CD8-positive, alpha-beta memory T cell (primary cell): ENCODE data around the gene KCNH3. TPM values are rescaled to one million over a fixed set of nuclear protein-coding genes. Genes with fewer than 3 reads are reported as not detected.

Source experiments
- CTCF ChIA-PET: fragments of 350-600 bp; sonication (Branson Sonifier 250); formaldehyde crosslinking; loops from one replicate; lab custom pipeline; 2021; ENCODE audit warnings: antibody characterized with exemption; lab: Charles Lee
- POLR2A ChIA-PET: fragments of 350-600 bp; sonication (Branson Sonifier 250); formaldehyde crosslinking; loops from one replicate; lab custom pipeline; 2021; ENCODE audit warnings: antibody characterized with exemption; lab: Charles Lee
- DNase-seq, 5 donors: peaks; one replicate each; pipeline versions ENCODE4 v3.0.0 to v3.0.0-alpha.2; 2020 to 2022; ENCODE audit warnings: mixed read lengths in 1 of 5
- H3K27ac ChIP-seq: one replicate; pipeline ENCODE4 v1.7.0; 2013; ENCODE audit warnings: low read depth, mild to moderate bottlenecking, low read length, moderate library complexity
- H3K27me3 ChIP-seq: 2 replicates; pipeline ENCODE4 v1.7.0; 2013; ENCODE audit warnings: low read length, mild to moderate bottlenecking; ENCODE audit not compliant: insufficient read depth, poor library complexity, severe bottlenecking
- H3K36me3 ChIP-seq: 2 replicates; pipeline ENCODE4 v1.7.0; 2013; ENCODE audit warnings: mild to moderate bottlenecking, low read length, moderate library complexity; ENCODE audit not compliant: insufficient read depth
- H3K4me1 ChIP-seq: 2 replicates; pipeline ENCODE4 v1.7.0; 2013; ENCODE audit warnings: mild to moderate bottlenecking, low read length, moderate library complexity; ENCODE audit not compliant: insufficient read depth
- H3K4me3 ChIP-seq: 2 replicates; pipeline ENCODE4 v1.7.0; 2013; ENCODE audit warnings: mild to moderate bottlenecking, low read length
- H3K9me3 ChIP-seq: 2 replicates; pipeline ENCODE4 v1.7.0; 2013; ENCODE audit warnings: mild to moderate bottlenecking, low read length
- H3K27ac Mint-ChIP-seq, 8 donors: one replicate each; pipeline ENCODE4 v1.8.0; 2020 to 2021; ENCODE audit warnings: mixed read lengths in 8 of 8, mild to moderate bottlenecking in 6 of 8, inconsistent platforms in 3 of 8, moderate library complexity in 3 of 8
- H3K27me3 Mint-ChIP-seq, 2 donors: one replicate each; pipeline ENCODE4 v1.8.0; 2020 to 2021; ENCODE audit warnings: mixed read lengths in 2 of 2, mild to moderate bottlenecking in 1 of 2, moderate library complexity in 1 of 2
- H3K36me3 Mint-ChIP-seq, 3 donors: one replicate each; pipeline ENCODE4 v1.8.0; 2020 to 2021; ENCODE audit warnings: mixed read lengths in 3 of 3, inconsistent platforms in 1 of 3, mild to moderate bottlenecking in 1 of 3
- H3K4me1 Mint-ChIP-seq, 3 donors: one replicate each; pipeline ENCODE4 v1.8.0; 2020 to 2021; ENCODE audit warnings: mixed read lengths in 3 of 3, inconsistent platforms in 1 of 3, mild to moderate bottlenecking in 1 of 3
- H3K4me3 Mint-ChIP-seq, 7 donors: one replicate each; pipeline ENCODE4 v1.8.0; 2020 to 2021; ENCODE audit warnings: mixed read lengths in 7 of 7, mild to moderate bottlenecking in 6 of 7, moderate library complexity in 4 of 7, inconsistent platforms in 2 of 7
- H3K9me3 Mint-ChIP-seq, 5 donors: one replicate each; pipeline ENCODE4 v1.8.0; 2020 to 2022; ENCODE audit warnings: mixed read lengths in 5 of 5, mild to moderate bottlenecking in 3 of 5, moderate library complexity in 2 of 5, inconsistent platforms in 1 of 5
- polyA plus RNA-seq: library from polyadenylated mRNA; unstranded; fragments of 300-500 nt; fragmentation: Illumina TruSeq; gene quantifications from one replicate; pipeline ENCODE4 v1.2.3, GENCODE V29; 2021
- total RNA-seq, 2 experiments: library from RNA; stranded (reverse); gene quantifications; one replicate each; pipeline ENCODE4 v1.2.3, GENCODE V29; 2021

KCNH3 gene
- total and polyA plus RNA-seq, 3 experiments from 2014 or later = 1.4 to 3.1 (median 2.5) TPM

GRCh38 chr12:49562233-49562632, 23.4 kb downstream of the KCNH3 start:
- Histone ChIP-seq H3K27me3 (no peaks in the 10 kb centered on the region), H3K27ac (no peak overlapping the region), H3K4me1 (peaks cover 34% of the 10 kb centered on the region), H3K9me3 (no peaks in the 10 kb centered on the region), H3K36me3 (peaks cover 57% of the 10 kb centered on the region), H3K4me3 (no peak overlapping the region)
- POLR2A ChIA-PET = no interaction called here
- no peaks in the 10 kb centered on the region for H3K9me3 Mint-ChIP-seq
- DNase-seq = no peak
- H3K27ac Mint-ChIP-seq = peak overlapping the region in 3 of 8 donors; percentile 26 to 81 (median 73)
- H3K36me3 Mint-ChIP-seq = peaks cover 3 to 76% (median 14%) of the 10 kb centered on the region in 3 donors
- peak overlapping the region in 1 of 7 donors; percentile 67 for H3K4me3 Mint-ChIP-seq
- no peaks in the 10 kb centered on the region for H3K27me3 Mint-ChIP-seq
- CTCF ChIA-PET = interaction anchor here (1.0 to 2.4 kb wide), 3 partner anchors 18 to 179 kb away, joined by 3 to 6 read pairs (median 3); partner anchors contain the start of gene TMBIM6
- peaks cover 34 to 42% (median 35%) of the 10 kb centered on the region in 3 donors for H3K4me1 Mint-ChIP-seq

GRCh38 chr12:49562831-49563230, 24.0 kb downstream of the KCNH3 start:
- Histone ChIP-seq H3K27ac (no peak overlapping the region), H3K27me3 (no peaks in the 10 kb centered on the region), H3K4me3 (no peak overlapping the region), H3K36me3 (peaks cover 57% of the 10 kb centered on the region), H3K4me1 (peaks cover 36% of the 10 kb centered on the region), H3K9me3 (no peaks in the 10 kb centered on the region)
- Mint-ChIP-seq H3K36me3 (peaks cover 3 to 79% (median 14%) of the 10 kb centered on the region in 3 donors), H3K4me1 (peaks cover 39 to 48% (median 40%) of the 10 kb centered on the region in 3 donors), H3K27ac (no peak overlapping the region), H3K9me3 (no peaks in the 10 kb centered on the region), H3K27me3 (no peaks in the 10 kb centered on the region), H3K4me3 (peak overlapping the region in 1 of 7 donors; percentile 67)
- ChIA-PET CTCF (interaction anchor here (1.0 to 2.4 kb wide), 4 partner anchors 9 to 178 kb away, joined by 3 to 12 read pairs (median 4); partner anchors contain the start of gene TMBIM6), POLR2A (interaction anchor here (0.9 kb wide), 1 partner anchor 17 kb away, joined by 6 read pairs; no protein-coding TSS in a partner anchor)
- DNase-seq = no peak

- Histone ChIP-seq H3K4me1 (peaks cover 41% of the 10 kb centered on the region), H3K27me3 (no peaks in the 10 kb centered on the region), H3K4me3 (no peak overlapping the region), H3K9me3 (no peaks in the 10 kb centered on the region), H3K27ac (no peak overlapping the region), H3K36me3 (peaks cover 54% of the 10 kb centered on the region)
- H3K27me3 Mint-ChIP-seq = no peaks in the 10 kb centered on the region
- CTCF ChIA-PET = interaction anchor here (1.2 to 2.2 kb wide), 2 partner anchors 10 to 206 kb away, joined by 3 to 12 read pairs; no protein-coding TSS in a partner anchor
- DNase-seq = no peak
- H3K4me3 Mint-ChIP-seq = peak overlapping the region in 2 of 7 donors; percentile 8 to 45
- peaks cover 49 to 60% (median 53%) of the 10 kb centered on the region in 3 donors for H3K4me1 Mint-ChIP-seq
- H3K27ac Mint-ChIP-seq = peak overlapping the region in 3 of 8 donors; percentile 23 to 78 (median 24)
- H3K9me3 Mint-ChIP-seq = no peaks in the 10 kb centered on the region
- H3K36me3 Mint-ChIP-seq = peaks cover 3 to 78% (median 13%) of the 10 kb centered on the region in 3 donors
- POLR2A ChIA-PET = interaction anchor here (0.5 to 1.6 kb wide), 3 partner anchors 19 to 141 kb away, joined by 3 to 6 read pairs (median 6); partner anchors contain the start of gene KCNH3
Observed at GRCh38 chr12:49563951-49564685, 25.3 kb downstream of the KCNH3 start.

DNA sequence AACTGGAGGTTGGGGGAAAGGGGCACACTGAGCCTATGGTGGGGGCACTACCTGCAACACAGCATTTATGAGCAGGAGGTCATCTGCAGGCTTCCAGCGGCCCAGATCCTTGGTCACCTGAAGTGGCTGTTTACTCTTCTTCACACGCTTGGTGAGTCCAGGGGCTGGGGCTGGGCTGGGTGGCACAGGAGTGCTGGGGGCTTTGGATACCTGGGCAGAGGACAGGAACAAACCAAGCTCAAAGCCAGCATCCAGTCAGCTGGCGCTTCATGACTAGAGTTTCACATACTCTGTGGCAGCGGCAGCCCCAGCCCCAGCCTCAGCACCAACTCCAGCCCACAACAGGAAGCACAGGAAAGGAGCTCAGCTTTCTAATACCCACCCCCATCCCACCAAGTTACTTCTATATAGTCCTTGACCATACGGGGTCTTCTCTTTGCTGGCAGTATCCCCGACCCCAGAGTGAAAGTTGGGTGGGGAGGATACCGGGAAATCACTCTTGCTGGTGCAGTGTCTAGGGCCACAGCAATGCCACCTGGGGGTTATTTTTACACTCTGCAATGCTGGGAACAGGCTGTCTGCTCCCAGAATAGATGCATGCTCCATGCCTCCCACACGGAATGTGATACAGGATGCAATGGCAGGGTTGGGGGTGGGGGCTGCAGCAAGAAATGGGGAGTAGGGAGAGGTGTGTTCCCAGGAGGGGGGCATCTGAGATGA, 26.0 kb downstream of the KCNH3 start:
- peaks cover 42% of the 10 kb centered on the region for H3K4me1 ChIP-seq
- Mint-ChIP-seq H3K27me3 (no peaks in the 10 kb centered on the region), H3K9me3 (no peaks in the 10 kb centered on the region), H3K4me3 (peak overlapping the region in 6 of 7 donors; percentile 28 to 99 (median 38)), H3K36me3 (peaks cover 3 to 71% (median 12%) of the 10 kb centered on the region in 3 donors), H3K4me1 (peaks cover 49 to 60% (median 53%) of the 10 kb centered on the region in 3 donors), H3K27ac (peak overlapping the region in 6 of 8 donors; percentile 17 to 92 (median 46))
- ChIA-PET CTCF (interaction anchor here (1.1 to 2.2 kb wide), 3 partner anchors 11 to 206 kb away, joined by 3 to 12 read pairs (median 3); no protein-coding TSS in a partner anchor), POLR2A (interaction anchor here (1.1 to 1.6 kb wide), 2 partner anchors 12 to 26 kb away, joined by 3 to 6 read pairs; partner anchors contain the start of gene KCNH3)
- no peak overlapping the region for H3K4me3 ChIP-seq
- no peak overlapping the region for H3K27ac ChIP-seq
- H3K27me3 ChIP-seq = no peaks in the 10 kb centered on the region
- H3K36me3 ChIP-seq = peaks cover 48% of the 10 kb centered on the region
- DNase-seq = no peak
- no peaks in the 10 kb centered on the region for H3K9me3 ChIP-seq

DNA sequence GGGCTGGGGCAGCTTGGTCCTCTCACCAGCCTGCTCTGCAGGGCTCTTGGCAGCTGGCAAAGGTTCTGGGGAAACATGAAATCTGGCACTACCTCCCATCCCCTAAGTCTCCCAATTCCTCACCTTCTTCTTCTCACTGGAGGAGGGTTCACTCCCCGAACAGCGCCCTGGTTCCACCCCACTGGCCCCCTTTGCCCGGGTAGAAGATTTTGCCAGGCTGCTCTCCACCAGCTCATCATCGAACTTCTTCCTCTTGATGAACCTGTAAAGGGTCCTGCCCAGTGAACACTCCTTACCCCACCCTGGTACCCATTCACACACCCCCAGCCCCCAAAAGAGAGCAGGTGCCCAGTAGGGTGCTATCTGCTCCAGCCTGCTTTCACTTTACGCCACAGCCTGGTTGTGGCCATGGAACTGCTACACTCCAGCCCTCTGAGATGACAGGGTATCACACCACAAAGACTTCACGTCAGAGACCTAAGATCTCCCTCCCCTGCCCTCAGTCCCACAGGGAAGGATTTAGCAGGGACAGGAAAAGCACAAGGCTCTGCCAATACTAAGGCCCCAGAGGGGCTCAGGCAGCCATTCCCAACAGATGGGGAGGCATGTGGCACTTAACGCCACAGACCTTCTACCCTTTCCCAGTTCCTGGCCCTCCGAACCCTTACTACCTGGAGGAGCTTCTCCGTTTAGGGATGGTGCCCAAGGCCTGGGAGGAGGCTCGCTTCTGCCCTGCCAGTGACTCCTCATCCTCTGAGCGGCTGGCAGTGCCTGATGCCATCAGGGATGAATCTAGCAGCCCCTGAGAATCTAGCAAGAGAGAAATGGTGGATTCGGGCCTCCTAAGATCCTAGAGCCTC, 26.8 kb downstream of the KCNH3 start:
- peaks cover 40% of the 10 kb centered on the region for H3K36me3 ChIP-seq
- H3K4me3 ChIP-seq = no peak overlapping the region
- H3K27me3 Mint-ChIP-seq = no peaks in the 10 kb centered on the region
- peaks cover 42% of the 10 kb centered on the region for H3K4me1 ChIP-seq
- no peaks in the 10 kb centered on the region for H3K9me3 Mint-ChIP-seq
- H3K4me3 Mint-ChIP-seq = peak overlapping the region; percentile 8 to 99 (median 48)
- no peaks in the 10 kb centered on the region for H3K27me3 ChIP-seq
- no peak for DNase-seq
- ChIA-PET POLR2A (interaction anchor here (1.1 to 1.6 kb wide), 2 partner anchors 12 to 27 kb away, joined by 3 to 6 read pairs; partner anchors contain the start of gene KCNH3), CTCF (interaction anchor here (1.1 kb wide), 1 partner anchor 141 kb away, joined by 3 read pairs; no protein-coding TSS in a partner anchor)
- peaks cover 51 to 64% (median 55%) of the 10 kb centered on the region in 3 donors for H3K4me1 Mint-ChIP-seq
- H3K36me3 Mint-ChIP-seq = peaks cover 3 to 65% (median 11%) of the 10 kb centered on the region in 3 donors
- H3K27ac ChIP-seq = no peak overlapping the region
- H3K9me3 ChIP-seq = no peaks in the 10 kb centered on the region
- H3K27ac Mint-ChIP-seq = peak overlapping the region in 7 of 8 donors; percentile 36 to 92 (median 50)

GRCh38 chr12:49566361-49566760, 27.5 kb downstream of the KCNH3 start:
- peaks cover 3 to 58% (median 7%) of the 10 kb centered on the region in 3 donors for H3K36me3 Mint-ChIP-seq
- ChIA-PET POLR2A (interaction anchor here (1.4 to 1.7 kb wide), 2 partner anchors 13 to 57 kb away, joined by 4 to 5 read pairs; partner anchors contain the start of gene PRPF40B), CTCF (interaction anchor here (1.0 to 1.6 kb wide), 5 partner anchors 13 to 269 kb away, joined by 3 to 9 read pairs (median 4); partner anchors contain the start of genes DNAJC22 and TMBIM6)
- H3K27ac ChIP-seq = no peak overlapping the region
- DNase-seq = no peak
- H3K36me3 ChIP-seq = peaks cover 33% of the 10 kb centered on the region
- peak overlapping the region in 4 of 8 donors; percentile 21 to 57 (median 43) for H3K27ac Mint-ChIP-seq
- peak overlapping the region; percentile 96 for H3K4me3 ChIP-seq
- H3K9me3 ChIP-seq = no peaks in the 10 kb centered on the region
- H3K4me3 Mint-ChIP-seq = peak overlapping the region in 5 of 7 donors; percentile 12 to 99 (median 93)
- peaks cover 42% of the 10 kb centered on the region for H3K4me1 ChIP-seq
- no peaks in the 10 kb centered on the region for H3K27me3 ChIP-seq
- H3K9me3 Mint-ChIP-seq = no peaks in the 10 kb centered on the region
- peaks cover 51 to 64% (median 57%) of the 10 kb centered on the region in 3 donors for H3K4me1 Mint-ChIP-seq
- no peaks in the 10 kb centered on the region for H3K27me3 Mint-ChIP-seq
